Measurements from ENCODE around the gene ATRIP. TPM values are rescaled to one million over a fixed set of nuclear protein-coding genes. Genes with fewer than 3 reads are reported as not detected.

The ATRIP gene
- total and polyA plus RNA-seq, 2 of the 8 experiments (the other 6 are each of a cell fraction or from before 2014, with no cell fraction given), result 18.5 to 20.2 TPM

- TF ChIP-seq TAF7 (optimal IDR thresholded peaks at IDR 0.05; ENCODE audit: borderline replicate concordance, low read depth, low read length), result no peak
- TF ChIP-seq HDAC2 (IDR thresholded peaks at IDR 0.05; ENCODE audit: borderline replicate concordance in 1 of 2, low read depth in 2 of 2, low read length in 2 of 2), result no peak
- no peak for TF ChIP-seq RBBP5 (IDR thresholded peaks at IDR 0.05; ENCODE audit: borderline replicate concordance, low read depth, low read length)
- no peak for TF ChIP-seq POLR2AphosphoS5 (IDR thresholded peaks at IDR 0.05; ENCODE audit: low read depth, low read length)
- TF ChIP-seq GABPA (IDR thresholded peaks at IDR 0.05; ENCODE audit: borderline replicate concordance, insufficient read depth, low read length), result no peak
- TF ChIP-seq EP300 (IDR thresholded peaks at IDR 0.05; ENCODE audit: borderline replicate concordance in 1 of 2, low read depth in 2 of 2, low read length in 2 of 2), result no peak
- TF ChIP-seq EZH2 (IDR thresholded peaks at IDR 0.05; ENCODE audit: low read depth, low read length, severe bottlenecking), result no peak
- TF ChIP-seq CHD1 (IDR thresholded peaks at IDR 0.05; ENCODE audit: low read depth, low read length), result no peak
- TF ChIP-seq KDM4A (IDR thresholded peaks at IDR 0.05; ENCODE audit: low read depth, low read length, severe bottlenecking), result no peak
These were observed 41.1 kb upstream of the ATRIP start (continued) for GRCh38 chr3:48405343-48405881.

Data from H1 (cell line).